HFFc6 (cell line): ENCODE data around the gene FLT3. TPM values are rescaled to one million over a fixed set of nuclear protein-coding genes. Genes with fewer than 3 reads are reported as not detected.

Experiments used
- DNase-seq: peaks from one replicate; pipeline ENCODE4 v3.0.0-alpha.2; 2018
- H3K27ac Mint-ChIP-seq: 2 replicates; pipeline ENCODE4 v1.8.0; 2020; ENCODE audit warnings: mild to moderate bottlenecking, mixed read lengths
- H3K27me3 Mint-ChIP-seq: 2 replicates; pipeline ENCODE4 v1.8.0; 2021; ENCODE audit warnings: mild to moderate bottlenecking, moderate library complexity, mixed read lengths; ENCODE audit not compliant: insufficient read depth
- H3K36me3 Mint-ChIP-seq: 2 replicates; pipeline ENCODE4 v1.8.0; 2021; ENCODE audit warnings: low read depth, mixed read lengths
- H3K4me1 Mint-ChIP-seq: 2 replicates; pipeline ENCODE4 v1.8.0; 2020; ENCODE audit warnings: low read depth, mixed read lengths
- H3K4me3 Mint-ChIP-seq: 2 replicates; pipeline ENCODE4 v1.8.0; 2020; ENCODE audit warnings: mild to moderate bottlenecking, moderate library complexity, mixed read lengths
- H3K9me3 Mint-ChIP-seq: 2 replicates; pipeline ENCODE4 v1.8.0; 2020; ENCODE audit warnings: mild to moderate bottlenecking, mixed read lengths
- CTCF ChIP-seq: fragments of 200-600 bp; sonication (generic); IDR thresholded peaks from 2 replicates; pipeline ENCODE4 v1.5.0; 2021; ENCODE audit warnings: antibody characterized with exemption, mild to moderate bottlenecking
- total RNA-seq, 6 experiments: library from RNA; stranded (reverse); fragmentation: NEBNext Ultra II Directional; extraction: Animal tissue kit (Norgen Biotek cat#: 25700); gene quantifications; 2 replicates in 1 of 6; 3 replicates in 5 of 6; pipeline ENCODE4 v1.2.3, GENCODE V29; 2021

Gene FLT3
- total RNA-seq, 6 experiments from 2014 or later, result not detected

- Mint-ChIP-seq H3K27ac (no peak overlapping the region), H3K27me3 (peaks cover 5% of the 10 kb centered on the region), H3K36me3 (peaks cover 5% of the 10 kb centered on the region; the same call in 1 of the 2 replicates), H3K9me3 (no peaks in the 10 kb centered on the region), H3K4me3 (no peak overlapping the region), H3K4me1 (peaks cover 28% of the 10 kb centered on the region)
- no peak for DNase-seq
- no peak for TF ChIP-seq CTCF
Observed at GRCh38 chr13:28043224-28043623, 57.2 kb downstream of the FLT3 start.

GRCh38 chr13:28041501-28041900, 58.9 kb downstream of the FLT3 start:
- no peak overlapping the region for H3K4me3 Mint-ChIP-seq
- H3K9me3 Mint-ChIP-seq, result no peaks in the 10 kb centered on the region
- H3K4me1 Mint-ChIP-seq, result peaks cover 23% of the 10 kb centered on the region
- H3K27me3 Mint-ChIP-seq, result peaks cover 5% of the 10 kb centered on the region
- no peak overlapping the region for H3K27ac Mint-ChIP-seq
- peaks cover 5% of the 10 kb centered on the region; the same call in 1 of the 2 replicates for H3K36me3 Mint-ChIP-seq
- no peak for TF ChIP-seq CTCF
- DNase-seq, result no peak

- no peak for TF ChIP-seq CTCF
Observed at GRCh38 chr13:28041031-28041461, 59.3 kb downstream of the FLT3 start.

GRCh38 chr13:28037399-28037798, 63.0 kb downstream of the FLT3 start:
- Mint-ChIP-seq H3K9me3 (no peaks in the 10 kb centered on the region), H3K27ac (no peak overlapping the region), H3K36me3 (no peaks in the 10 kb centered on the region), H3K4me1 (peaks cover 31% of the 10 kb centered on the region), H3K4me3 (no peak overlapping the region), H3K27me3 (peaks cover 11% of the 10 kb centered on the region)
- DNase-seq, result no peak
- TF ChIP-seq CTCF, result no peak

More at GRCh38 chr13:28041031-28041461, 59.3 kb downstream of the FLT3 start:
- H3K27ac Mint-ChIP-seq, result no peak overlapping the region
- peaks cover 5% of the 10 kb centered on the region for H3K27me3 Mint-ChIP-seq
- H3K4me3 Mint-ChIP-seq, result no peak overlapping the region
- H3K9me3 Mint-ChIP-seq, result no peaks in the 10 kb centered on the region
- DNase-seq, result no peak
- peaks cover 23% of the 10 kb centered on the region for H3K4me1 Mint-ChIP-seq
- peaks cover 5% of the 10 kb centered on the region; the same call in 1 of the 2 replicates for H3K36me3 Mint-ChIP-seq

- TF ChIP-seq CTCF, result no peak
- DNase-seq, result no peak
- H3K36me3 Mint-ChIP-seq, result no peaks in the 10 kb centered on the region
- H3K27ac Mint-ChIP-seq, result no peak overlapping the region
- peaks cover 31% of the 10 kb centered on the region for H3K4me1 Mint-ChIP-seq
- H3K27me3 Mint-ChIP-seq, result peaks cover 17% of the 10 kb centered on the region
- H3K4me3 Mint-ChIP-seq, result no peak overlapping the region
- H3K9me3 Mint-ChIP-seq, result no peaks in the 10 kb centered on the region
Observed at GRCh38 chr13:28035146-28035782, 65.1 kb downstream of the FLT3 start.
